ENCODE results near the gene ERRFI1.
"Not testable (repeated sequence)": the region's sequence is repeated elsewhere in the genome, so short reads cannot be mapped to it uniquely, and the experiment has no call there.

Gene ERRFI1

GRCh38 chr1:7975212-7975865 lies 50.8 kb downstream of the ERRFI1 start:
- no peak overlapping the region for H3K4me3 ChIP-seq (ENCODE audit: low read length)
- no peaks in the 10 kb centered on the region for H3K27me3 ChIP-seq (ENCODE audit: control insufficient read depth, insufficient read depth, low read length)
- H3K4me2 ChIP-seq (ENCODE audit: low read length) = no peak overlapping the region
- no peaks in the 10 kb centered on the region for H3K9me3 ChIP-seq (replicated peaks; ENCODE audit: low read length)
- no peaks in the 10 kb centered on the region for H3K4me1 ChIP-seq (ENCODE audit: control insufficient read depth, insufficient read depth, low read length)
- no peak overlapping the region for H3K9ac ChIP-seq (ENCODE audit: low read depth, low read length)
- peaks cover 50% of the 10 kb centered on the region for H3K36me3 ChIP-seq (ENCODE audit: insufficient read depth, low read length)

- Histone ChIP-seq H3K36me3 (ENCODE audit: insufficient read depth, low read length) (peaks cover 52% of the 10 kb centered on the region), H3K9me3 (replicated peaks; ENCODE audit: low read length) (no peaks in the 10 kb centered on the region), H3K9ac (ENCODE audit: low read depth, low read length) (no peak overlapping the region), H3K4me3 (ENCODE audit: low read length) (no peak overlapping the region), H3K27me3 (ENCODE audit: control insufficient read depth, insufficient read depth, low read length) (no peaks in the 10 kb centered on the region), H3K4me1 (ENCODE audit: control insufficient read depth, insufficient read depth, low read length) (no peaks in the 10 kb centered on the region), H3K4me2 (ENCODE audit: low read length) (no peak overlapping the region)
Measured at GRCh38 chr1:7973086-7973485, 53.0 kb downstream of the ERRFI1 start.

GRCh38 chr1:7972285-7972684 lies 53.8 kb downstream of the ERRFI1 start:
- H3K36me3 ChIP-seq (ENCODE audit: insufficient read depth, low read length) = peaks cover 49% of the 10 kb centered on the region

GRCh38 chr1:7971024-7971423 lies 55.1 kb downstream of the ERRFI1 start:
- H3K9me3 ChIP-seq (replicated peaks; ENCODE audit: low read length) = no peaks in the 10 kb centered on the region
- peaks cover 52% of the 10 kb centered on the region for H3K36me3 ChIP-seq (ENCODE audit: insufficient read depth, low read length)
- no peak overlapping the region for H3K9ac ChIP-seq (ENCODE audit: low read depth, low read length)
- no peaks in the 10 kb centered on the region for H3K27me3 ChIP-seq (ENCODE audit: control insufficient read depth, insufficient read depth, low read length)
- H3K4me3 ChIP-seq (ENCODE audit: low read length) = no peak overlapping the region
- no peaks in the 10 kb centered on the region for H3K4me1 ChIP-seq (ENCODE audit: control insufficient read depth, insufficient read depth, low read length)
- H3K4me2 ChIP-seq (ENCODE audit: low read length) = no peak overlapping the region

More at GRCh38 chr1:7972285-7972684, 53.8 kb downstream of the ERRFI1 start:
- no peak overlapping the region for H3K4me3 ChIP-seq (ENCODE audit: low read length)
- no peaks in the 10 kb centered on the region for H3K9me3 ChIP-seq (replicated peaks; ENCODE audit: low read length)
- no peaks in the 10 kb centered on the region for H3K27me3 ChIP-seq (ENCODE audit: control insufficient read depth, insufficient read depth, low read length)
- no peaks in the 10 kb centered on the region for H3K4me1 ChIP-seq (ENCODE audit: control insufficient read depth, insufficient read depth, low read length)
- no peak overlapping the region for H3K4me2 ChIP-seq (ENCODE audit: low read length)
- no peak overlapping the region for H3K9ac ChIP-seq (ENCODE audit: low read depth, low read length)

- Histone ChIP-seq H3K27me3 (ENCODE audit: control insufficient read depth, insufficient read depth, low read length) (no peaks in the 10 kb centered on the region), H3K9me3 (replicated peaks; ENCODE audit: low read length) (no peaks in the 10 kb centered on the region), H3K36me3 (ENCODE audit: insufficient read depth, low read length) (peaks cover 59% of the 10 kb centered on the region), H3K9ac (ENCODE audit: low read depth, low read length) (no peak overlapping the region), H3K4me3 (ENCODE audit: low read length) (no peak overlapping the region), H3K4me1 (ENCODE audit: control insufficient read depth, insufficient read depth, low read length) (no peaks in the 10 kb centered on the region), H3K4me2 (ENCODE audit: low read length) (no peak overlapping the region)
Measured at GRCh38 chr1:7970246-7970645, 55.9 kb downstream of the ERRFI1 start.

GRCh38 chr1:7967651-7968050 lies 58.5 kb downstream of the ERRFI1 start:
- peaks cover 74% of the 10 kb centered on the region for H3K36me3 ChIP-seq (ENCODE audit: insufficient read depth, low read length)
- H3K27me3 ChIP-seq (ENCODE audit: control insufficient read depth, insufficient read depth, low read length) = no peaks in the 10 kb centered on the region
- no peak overlapping the region for H3K4me2 ChIP-seq (ENCODE audit: low read length)
- peaks cover 5% of the 10 kb centered on the region for H3K4me1 ChIP-seq (ENCODE audit: control insufficient read depth, insufficient read depth, low read length)
- no peaks in the 10 kb centered on the region for H3K9me3 ChIP-seq (replicated peaks; ENCODE audit: low read length)
- H3K4me3 ChIP-seq (ENCODE audit: low read length) = no peak overlapping the region
- no peak overlapping the region for H3K9ac ChIP-seq (ENCODE audit: low read depth, low read length)

- Histone ChIP-seq H3K36me3 (ENCODE audit: insufficient read depth, low read length) (peaks cover 70% of the 10 kb centered on the region), H3K9ac (ENCODE audit: low read depth, low read length) (no peak overlapping the region), H3K4me3 (ENCODE audit: low read length) (no peak overlapping the region), H3K4me2 (ENCODE audit: low read length) (no peak overlapping the region), H3K27me3 (ENCODE audit: control insufficient read depth, insufficient read depth, low read length) (no peaks in the 10 kb centered on the region), H3K9me3 (replicated peaks; ENCODE audit: low read length) (no peaks in the 10 kb centered on the region), H3K4me1 (ENCODE audit: control insufficient read depth, insufficient read depth, low read length) (peaks cover 9% of the 10 kb centered on the region)
Measured at GRCh38 chr1:7967196-7967595, 58.9 kb downstream of the ERRFI1 start.

- no peak overlapping the region for H3K4me2 ChIP-seq (ENCODE audit: low read length)
- H3K4me3 ChIP-seq (ENCODE audit: low read length) = no peak overlapping the region
- H3K36me3 ChIP-seq (ENCODE audit: insufficient read depth, low read length) = peaks cover 47% of the 10 kb centered on the region
- H3K27me3 ChIP-seq (ENCODE audit: control insufficient read depth, insufficient read depth, low read length) = no peaks in the 10 kb centered on the region
- H3K9ac ChIP-seq (ENCODE audit: low read depth, low read length) = no peak overlapping the region
- no peaks in the 10 kb centered on the region for H3K9me3 ChIP-seq (replicated peaks; ENCODE audit: low read length)
- H3K4me1 ChIP-seq (ENCODE audit: control insufficient read depth, insufficient read depth, low read length) = peaks cover 9% of the 10 kb centered on the region
Measured at GRCh38 chr1:7964476-7964875, 61.6 kb downstream of the ERRFI1 start.

- not testable (repeated sequence) for H3K4me2 ChIP-seq (ENCODE audit: low read length); H3K9ac ChIP-seq (ENCODE audit: low read depth, low read length); H3K27me3 ChIP-seq (ENCODE audit: control insufficient read depth, insufficient read depth, low read length); H3K9me3 ChIP-seq (replicated peaks; ENCODE audit: low read length); H3K4me3 ChIP-seq (ENCODE audit: low read length); H3K4me1 ChIP-seq (ENCODE audit: control insufficient read depth, insufficient read depth, low read length)
- peaks cover 41% of the 10 kb centered on the region for H3K36me3 ChIP-seq (ENCODE audit: insufficient read depth, low read length)
Measured at GRCh38 chr1:7963841-7964240, 62.3 kb downstream of the ERRFI1 start.

GRCh38 chr1:7963378-7963730 lies 62.8 kb downstream of the ERRFI1 start:
- not testable (repeated sequence) for H3K4me2 ChIP-seq (ENCODE audit: low read length); H3K4me3 ChIP-seq (ENCODE audit: low read length); H3K27me3 ChIP-seq (ENCODE audit: control insufficient read depth, insufficient read depth, low read length); H3K9ac ChIP-seq (ENCODE audit: low read depth, low read length); H3K4me1 ChIP-seq (ENCODE audit: control insufficient read depth, insufficient read depth, low read length); H3K9me3 ChIP-seq (replicated peaks; ENCODE audit: low read length)
- H3K36me3 ChIP-seq (ENCODE audit: insufficient read depth, low read length) = peaks cover 40% of the 10 kb centered on the region

- Histone ChIP-seq H3K36me3 (ENCODE audit: insufficient read depth, low read length) (peaks cover 40% of the 10 kb centered on the region), H3K4me3 (ENCODE audit: low read length) (peak overlapping the region; percentile 90), H3K9ac (ENCODE audit: low read depth, low read length) (peak overlapping the region; percentile 95), H3K4me1 (ENCODE audit: control insufficient read depth, insufficient read depth, low read length) (peaks cover 9% of the 10 kb centered on the region), H3K4me2 (ENCODE audit: low read length) (peak overlapping the region; percentile 83), H3K9me3 (replicated peaks; ENCODE audit: low read length) (no peaks in the 10 kb centered on the region), H3K27me3 (ENCODE audit: control insufficient read depth, insufficient read depth, low read length) (no peaks in the 10 kb centered on the region)
Measured at GRCh38 chr1:7962636-7963377, 63.3 kb downstream of the ERRFI1 start.

- Histone ChIP-seq H3K9ac (ENCODE audit: low read depth, low read length) (peak overlapping the region; percentile 95), H3K4me1 (ENCODE audit: control insufficient read depth, insufficient read depth, low read length) (peaks cover 9% of the 10 kb centered on the region)
Measured at GRCh38 chr1:7962014-7962335, 64.1 kb downstream of the ERRFI1 start.

More at GRCh38 chr1:7962014-7962335, 64.1 kb downstream of the ERRFI1 start:
- H3K9me3 ChIP-seq (replicated peaks; ENCODE audit: low read length) = no peaks in the 10 kb centered on the region
- H3K36me3 ChIP-seq (ENCODE audit: insufficient read depth, low read length) = peaks cover 38% of the 10 kb centered on the region
- peak overlapping the region; percentile 83 for H3K4me2 ChIP-seq (ENCODE audit: low read length)
- peak overlapping the region; percentile 90 for H3K4me3 ChIP-seq (ENCODE audit: low read length)
- H3K27me3 ChIP-seq (ENCODE audit: control insufficient read depth, insufficient read depth, low read length) = no peaks in the 10 kb centered on the region
